Measurements from ENCODE around the gene GSTM5.
"Not testable (repeated sequence)": the region's sequence is repeated elsewhere in the genome, so short reads cannot be mapped to it uniquely, and the experiment has no call there.

Gene GSTM5

DNA sequence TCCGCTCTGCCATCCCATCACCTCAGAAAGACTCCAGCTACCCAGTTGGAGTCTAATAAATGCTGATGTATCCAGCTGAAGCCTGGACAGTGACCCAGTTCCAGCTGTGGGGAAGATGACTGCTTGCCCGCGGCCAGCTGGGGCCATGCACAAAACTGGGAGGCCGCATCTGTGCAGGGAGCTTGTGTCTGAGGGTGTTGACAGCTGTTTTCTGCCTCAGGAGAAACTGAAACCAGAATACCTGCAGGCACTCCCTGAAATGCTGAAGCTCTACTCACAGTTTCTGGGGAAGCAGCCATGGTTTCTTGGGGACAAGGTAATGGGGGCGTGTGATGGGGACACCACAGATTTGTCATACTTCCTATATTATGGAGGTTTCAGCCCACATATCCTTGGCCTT, 41.0 kb upstream of the GSTM5 start:
- H3K4me3 ChIP-seq, result no peak overlapping the region
- TF ChIP-seq, protein P1, sequence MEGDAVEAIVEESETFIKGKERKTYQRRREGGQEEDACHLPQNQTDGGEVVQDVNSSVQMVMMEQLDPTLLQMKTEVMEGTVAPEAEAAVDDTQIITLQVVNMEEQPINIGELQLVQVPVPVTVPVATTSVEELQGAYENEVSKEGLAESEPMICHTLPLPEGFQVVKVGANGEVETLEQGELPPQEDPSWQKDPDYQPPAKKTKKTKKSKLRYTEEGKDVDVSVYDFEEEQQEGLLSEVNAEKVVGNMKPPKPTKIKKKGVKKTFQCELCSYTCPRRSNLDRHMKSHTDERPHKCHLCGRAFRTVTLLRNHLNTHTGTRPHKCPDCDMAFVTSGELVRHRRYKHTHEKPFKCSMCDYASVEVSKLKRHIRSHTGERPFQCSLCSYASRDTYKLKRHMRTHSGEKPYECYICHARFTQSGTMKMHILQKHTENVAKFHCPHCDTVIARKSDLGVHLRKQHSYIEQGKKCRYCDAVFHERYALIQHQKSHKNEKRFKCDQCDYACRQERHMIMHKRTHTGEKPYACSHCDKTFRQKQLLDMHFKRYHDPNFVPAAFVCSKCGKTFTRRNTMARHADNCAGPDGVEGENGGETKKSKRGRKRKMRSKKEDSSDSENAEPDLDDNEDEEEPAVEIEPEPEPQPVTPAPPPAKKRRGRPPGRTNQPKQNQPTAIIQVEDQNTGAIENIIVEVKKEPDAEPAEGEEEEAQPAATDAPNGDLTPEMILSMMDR (IDR thresholded peaks at IDR 0.05), result no peak
- H3K27me3 ChIP-seq, result no peaks in the 10 kb centered on the region
- intact Hi-C loops (cut with DNase I; ENCODE audit: low total_unique reads), result no loop called here
- no peak for DNase-seq
- H3K27ac ChIP-seq, result no peak overlapping the region
- no peaks in the 10 kb centered on the region for H3K9me3 ChIP-seq
- H3K36me3 ChIP-seq, result peaks cover 0 to 26% (median 0%) of the 10 kb centered on the region in 3 donors
- H3K4me1 ChIP-seq, result peaks cover 0 to 11% (median 8%) of the 10 kb centered on the region in 4 donors

DNA sequence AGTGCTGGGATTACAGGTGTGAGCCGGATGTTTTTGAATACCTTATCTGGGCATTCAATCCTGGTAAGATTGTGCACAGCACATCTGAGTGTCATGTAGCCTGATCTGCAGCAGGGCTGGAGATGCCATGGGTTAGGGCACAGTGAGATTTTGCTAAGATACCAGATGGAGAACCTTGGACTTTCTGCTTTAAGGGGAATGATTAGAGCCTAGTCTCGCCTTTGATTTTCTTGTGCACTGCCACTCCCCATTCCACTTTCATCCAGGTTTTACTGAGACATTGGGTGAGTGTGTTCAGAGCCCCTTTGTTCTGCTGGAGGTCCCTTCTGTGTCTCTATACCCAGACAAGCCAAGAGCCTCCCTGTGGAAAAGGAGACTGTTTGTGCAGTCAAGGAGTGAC, 38.2 kb upstream of the GSTM5 start:
- H3K27ac ChIP-seq; H3K27me3 ChIP-seq; H3K4me3 ChIP-seq; DNase-seq; H3K4me1 ChIP-seq; intact Hi-C loops (cut with DNase I; ENCODE audit: low total_unique reads); H3K9me3 ChIP-seq: not testable (repeated sequence)
- H3K36me3 ChIP-seq, result peaks cover 0 to 26% (median 0%) of the 10 kb centered on the region in 3 donors

- H3K27me3 ChIP-seq; H3K4me1 ChIP-seq; H3K9me3 ChIP-seq; H3K27ac ChIP-seq; H3K4me3 ChIP-seq; DNase-seq; intact Hi-C loops (cut with DNase I; ENCODE audit: low total_unique reads): not testable (repeated sequence)
- peaks cover 0 to 16% (median 0%) of the 10 kb centered on the region in 3 donors for H3K36me3 ChIP-seq
Measured at GRCh38 chr1:109676683-109677381, 35.2 kb upstream of the GSTM5 start.

GRCh38 chr1:109677459-109677858, 34.6 kb upstream of the GSTM5 start:
- H3K4me3 ChIP-seq, result no peak overlapping the region
- H3K9me3 ChIP-seq, result no peaks in the 10 kb centered on the region
- no peaks in the 10 kb centered on the region for H3K4me1 ChIP-seq
- peaks cover 0 to 15% (median 0%) of the 10 kb centered on the region in 3 donors for H3K36me3 ChIP-seq
- TF ChIP-seq, protein P1 (IDR thresholded peaks at IDR 0.05), result no peak
- DNase-seq, result no peak
- no peak overlapping the region for H3K27ac ChIP-seq
- H3K27me3 ChIP-seq, result no peaks in the 10 kb centered on the region
- intact Hi-C loops (cut with DNase I; ENCODE audit: low total_unique reads), result no loop called here

GRCh38 chr1:109678637-109679036, 33.4 kb upstream of the GSTM5 start:
- H3K4me1 ChIP-seq; H3K9me3 ChIP-seq; intact Hi-C loops (cut with DNase I; ENCODE audit: low total_unique reads); H3K27me3 ChIP-seq; H3K27ac ChIP-seq; H3K36me3 ChIP-seq; DNase-seq; H3K4me3 ChIP-seq: not testable (repeated sequence)

DNA sequence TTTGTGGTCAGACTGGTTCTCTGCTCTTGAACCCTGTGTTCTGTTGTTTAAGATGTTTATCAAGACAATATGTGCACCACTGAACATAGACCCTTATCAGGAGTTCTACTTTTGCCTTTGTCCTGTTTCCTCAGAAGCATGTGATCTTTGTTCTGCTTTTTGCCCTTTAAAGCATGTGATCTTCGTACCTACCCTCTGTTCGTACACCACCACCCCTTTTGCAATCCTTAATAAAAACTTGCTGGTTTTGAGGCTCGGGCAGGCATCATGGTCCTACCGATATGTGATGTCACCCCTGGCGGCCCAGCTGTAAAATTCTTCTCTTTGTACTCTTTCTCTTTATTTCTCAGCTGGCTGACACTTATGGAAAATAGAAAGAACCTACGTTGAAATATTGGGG, 27.3 kb upstream of the GSTM5 start:
- H3K4me3 ChIP-seq, H3K4me1 ChIP-seq, DNase-seq, H3K9me3 ChIP-seq, H3K27me3 ChIP-seq, H3K36me3 ChIP-seq, H3K27ac ChIP-seq: not testable (repeated sequence)
- intact Hi-C loops (cut with DNase I; ENCODE audit: low total_unique reads), result loop anchor here (5.0 kb wide), 1 partner anchor 42 kb away; no protein-coding TSS in a partner anchor

DNA sequence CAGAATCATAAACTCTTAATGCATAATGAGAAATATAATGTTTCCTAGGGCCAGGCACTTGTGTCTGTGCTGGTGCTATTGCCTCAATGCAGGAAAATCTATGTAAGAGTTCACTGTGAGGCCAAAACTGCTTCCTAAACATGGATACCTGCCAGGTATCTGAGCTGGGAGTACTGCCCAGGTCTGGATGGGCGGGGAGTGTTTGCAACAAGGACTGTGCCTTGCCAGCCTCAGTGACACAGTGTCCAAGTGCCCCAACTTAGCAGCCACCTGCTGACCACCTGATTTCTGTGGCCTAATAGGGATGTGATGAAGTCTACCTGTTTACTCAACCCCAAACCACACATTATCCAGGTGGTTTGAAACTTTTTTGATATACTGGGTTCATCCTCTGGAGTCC, 26.7 kb upstream of the GSTM5 start:
- H3K36me3 ChIP-seq, DNase-seq, H3K27me3 ChIP-seq, H3K4me3 ChIP-seq, H3K9me3 ChIP-seq, H3K27ac ChIP-seq, H3K4me1 ChIP-seq: not testable (repeated sequence)
- intact Hi-C loops (cut with DNase I; ENCODE audit: low total_unique reads), result loop anchor here (5.0 kb wide), 1 partner anchor 43 kb away; no protein-coding TSS in a partner anchor

DNA sequence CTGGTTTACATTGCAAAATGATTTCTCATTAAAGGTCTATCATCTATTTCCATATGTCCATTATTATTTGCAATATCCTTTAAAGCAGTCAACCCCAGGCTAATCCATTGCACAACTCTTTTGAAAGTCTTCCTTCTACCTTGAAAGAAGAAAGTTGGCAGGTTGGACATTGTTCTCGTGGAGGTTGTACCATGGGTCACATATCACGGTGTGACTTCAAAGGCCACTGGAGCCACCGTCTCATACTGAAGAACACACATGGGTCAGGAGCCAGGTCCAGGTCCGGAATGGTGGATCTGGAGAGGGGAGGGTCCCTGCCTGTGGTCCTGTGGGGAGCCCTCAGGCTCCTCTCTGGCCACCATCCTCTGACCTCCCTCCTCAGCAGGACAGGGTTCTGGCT, 26.2 kb upstream of the GSTM5 start:
- H3K36me3 ChIP-seq, H3K27me3 ChIP-seq, H3K4me3 ChIP-seq, H3K27ac ChIP-seq, H3K9me3 ChIP-seq, H3K4me1 ChIP-seq, DNase-seq: not testable (repeated sequence)
- intact Hi-C loops (cut with DNase I; ENCODE audit: low total_unique reads), result loop anchor here (5.0 kb wide), 1 partner anchor 44 kb away; no protein-coding TSS in a partner anchor

- H3K4me3 ChIP-seq, H3K9me3 ChIP-seq, H3K36me3 ChIP-seq, H3K27me3 ChIP-seq, H3K4me1 ChIP-seq, DNase-seq, H3K27ac ChIP-seq: not testable (repeated sequence)
- intact Hi-C loops (cut with DNase I; ENCODE audit: low total_unique reads), result loop anchor here (5.0 kb wide), 1 partner anchor 45 kb away; no protein-coding TSS in a partner anchor
Measured at GRCh38 chr1:109687109-109687508, 24.9 kb upstream of the GSTM5 start.

Measured in tibial artery (tissue), 4 donors.